DMS 273 treated with DMSO at 0.1 percent for 48 hours (cell line): ENCODE results near the gene CFAP161.
"Not testable (repeated sequence)": the region's sequence is repeated elsewhere in the genome, so short reads cannot be mapped to it uniquely, and the experiment has no call there.

Source experiments
- DNase-seq: peaks from one replicate; lab custom pipeline; 2025; lab: John Stamatoyannopoulos, UW

The CFAP161 gene

GRCh38 chr15:81107889-81108288, 26.2 kb upstream of the CFAP161 start:
- DNase-seq, result no peak

- no peak for DNase-seq
Observed at GRCh38 chr15:81108427-81108826, 25.6 kb upstream of the CFAP161 start.

DNA sequence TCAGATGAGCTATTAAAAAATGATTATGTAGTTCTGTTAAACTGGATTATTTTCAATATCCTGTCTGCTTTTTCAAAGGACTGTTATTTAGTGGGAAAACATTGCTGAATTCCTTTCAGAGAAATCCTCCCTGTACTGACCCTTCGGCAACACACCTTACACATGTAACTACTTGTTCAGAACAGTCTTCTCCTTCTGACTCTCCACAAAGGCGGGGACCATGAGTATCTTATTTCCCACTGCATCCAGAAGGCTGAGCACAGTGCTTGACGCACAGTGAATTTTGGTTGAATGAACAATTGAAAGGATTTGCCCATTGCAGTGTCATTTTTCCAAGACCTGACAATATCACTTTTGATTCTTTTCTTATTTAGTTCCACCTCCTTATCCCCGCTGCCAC, 23.1 kb upstream of the CFAP161 start:
- no peak for DNase-seq

- DNase-seq, result no peak
Observed at GRCh38 chr15:81111510-81112470, 22.3 kb upstream of the CFAP161 start.

GRCh38 chr15:81113204-81113657, 20.8 kb upstream of the CFAP161 start:
- no peak for DNase-seq

- no peak for DNase-seq
Observed at GRCh38 chr15:81113861-81114291, 20.2 kb upstream of the CFAP161 start.

DNA sequence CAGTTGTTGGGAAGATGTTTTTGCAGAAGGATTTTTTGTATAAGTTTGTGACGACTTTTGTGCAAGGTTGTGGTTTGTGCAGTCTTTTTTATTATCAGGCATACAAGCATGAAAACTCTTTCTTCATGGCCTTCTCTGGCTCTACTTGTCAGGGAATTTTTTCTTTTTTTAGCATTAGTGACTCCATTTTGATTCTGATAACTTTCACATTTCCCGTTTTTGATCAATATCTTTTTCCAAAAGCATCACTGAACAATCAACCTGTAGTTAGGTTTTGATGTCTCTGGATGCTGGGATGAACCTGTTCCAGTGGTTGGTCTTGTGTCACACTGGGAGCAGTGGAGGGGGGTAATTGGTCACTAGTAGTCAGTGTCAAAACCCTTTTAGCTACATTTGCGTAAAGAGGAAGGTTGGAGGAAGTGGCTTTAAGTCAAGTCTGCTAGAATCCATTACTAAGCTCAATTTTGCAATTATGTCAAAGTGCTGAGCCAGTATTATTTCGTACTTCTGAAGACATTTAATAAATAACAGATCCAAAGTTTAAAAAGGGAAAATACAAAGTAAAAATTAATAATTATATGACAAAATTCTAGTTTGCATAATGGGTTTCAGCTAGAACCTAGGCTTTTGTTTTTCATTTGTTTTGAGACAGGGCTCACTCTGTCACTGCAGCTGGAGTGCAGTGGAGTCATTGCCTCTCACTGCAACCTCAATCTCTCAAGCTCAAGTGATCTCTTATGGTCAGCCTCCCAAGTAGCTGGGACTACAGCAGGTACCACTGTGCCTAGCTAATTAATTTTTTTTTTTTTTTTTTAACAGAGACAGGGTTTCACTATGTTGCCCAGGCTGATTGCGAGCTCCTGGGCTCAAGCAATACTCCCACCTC, 18.8 kb upstream of the CFAP161 start:
- DNase-seq, result no peak

GRCh38 chr15:81117136-81117535, 16.9 kb upstream of the CFAP161 start:
- no peak for DNase-seq

- DNase-seq, result no peak
Observed at GRCh38 chr15:81117581-81117980, 16.5 kb upstream of the CFAP161 start.

GRCh38 chr15:81118361-81118760, 15.7 kb upstream of the CFAP161 start:
- no peak for DNase-seq

GRCh38 chr15:81120069-81120468, 14.0 kb upstream of the CFAP161 start:
- DNase-seq, result no peak

GRCh38 chr15:81126892-81127291, 7.2 kb upstream of the CFAP161 start:
- DNase-seq, result no peak

DNA sequence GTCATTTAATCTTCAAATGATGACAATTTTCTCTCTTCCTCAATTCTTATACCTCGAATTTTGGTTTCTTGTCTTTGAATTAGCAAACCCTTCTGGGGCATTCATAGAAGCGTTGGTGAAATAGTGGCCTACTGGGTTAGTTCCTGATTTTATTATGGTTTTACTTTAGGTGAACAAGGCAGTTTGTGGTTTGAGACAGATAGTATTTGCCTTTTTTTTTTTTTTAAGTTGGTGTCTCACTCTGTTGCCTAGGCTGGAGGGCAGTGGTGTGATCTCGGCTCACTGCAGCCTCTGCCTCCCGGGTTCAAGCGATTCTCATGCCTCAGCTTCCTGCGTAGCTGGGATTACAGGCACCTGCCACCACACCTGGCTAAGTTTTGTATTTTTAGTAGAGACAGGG, 7.4 kb downstream of the CFAP161 start:
- not testable (repeated sequence) for DNase-seq

DNA sequence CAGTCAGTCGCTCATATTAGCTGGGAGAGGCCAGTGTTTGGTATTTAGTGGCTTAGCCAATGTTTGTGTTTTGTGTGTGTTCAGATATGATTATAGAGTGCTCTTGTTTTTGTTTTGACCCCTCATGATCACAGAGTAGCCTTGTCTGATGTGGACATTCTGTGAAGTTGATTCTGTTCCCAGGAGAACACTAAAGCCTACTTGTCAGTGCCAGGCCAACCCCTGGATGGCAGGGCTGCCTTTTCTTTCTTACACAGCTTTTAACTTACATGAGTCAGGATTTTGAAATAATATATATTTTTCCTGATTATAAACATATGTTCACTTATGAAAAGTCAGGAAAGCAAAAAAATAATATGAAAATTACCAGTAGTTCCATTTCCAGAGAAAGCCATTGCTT, 11.9 kb downstream of the CFAP161 start:
- DNase-seq, result no peak

DNA sequence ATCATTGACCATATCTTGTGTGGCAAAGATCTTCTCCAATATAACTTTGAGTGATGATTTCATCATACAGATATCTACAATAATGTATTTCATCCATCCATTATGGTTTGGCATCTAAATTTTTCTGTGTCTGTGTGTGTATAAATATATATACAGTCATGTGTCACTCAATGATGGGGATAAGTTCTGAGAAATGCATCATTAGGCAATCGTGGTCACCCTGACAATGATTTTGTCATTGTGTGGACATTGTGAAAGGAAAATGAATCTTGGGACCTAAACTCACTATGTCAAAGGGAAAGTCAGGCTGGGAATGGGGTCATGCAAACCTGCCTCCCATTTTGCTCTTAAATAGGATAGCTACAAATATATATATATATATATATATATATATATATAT, 12.4 kb downstream of the CFAP161 start:
- no peak for DNase-seq

DNA sequence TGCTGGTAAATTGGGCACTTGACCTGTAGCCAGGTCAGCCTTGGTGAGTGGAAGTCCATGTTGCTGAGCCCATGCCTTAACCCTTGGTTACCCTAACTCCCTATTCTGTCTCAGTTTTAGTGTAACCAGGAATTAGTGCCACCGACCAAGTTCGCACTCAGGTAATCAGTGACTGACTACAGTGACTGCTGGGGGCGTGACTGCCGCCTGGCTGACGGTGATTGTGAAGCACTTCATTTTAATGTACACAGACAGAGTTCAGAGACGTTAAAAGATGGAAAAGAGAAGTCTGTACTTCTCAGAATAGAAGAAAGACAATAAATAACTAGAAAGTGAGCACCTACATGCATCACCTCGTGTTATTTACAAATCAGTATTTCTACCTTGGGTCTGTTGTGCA, 17.3 kb downstream of the CFAP161 start:
- DNase-seq, result no peak

DNA sequence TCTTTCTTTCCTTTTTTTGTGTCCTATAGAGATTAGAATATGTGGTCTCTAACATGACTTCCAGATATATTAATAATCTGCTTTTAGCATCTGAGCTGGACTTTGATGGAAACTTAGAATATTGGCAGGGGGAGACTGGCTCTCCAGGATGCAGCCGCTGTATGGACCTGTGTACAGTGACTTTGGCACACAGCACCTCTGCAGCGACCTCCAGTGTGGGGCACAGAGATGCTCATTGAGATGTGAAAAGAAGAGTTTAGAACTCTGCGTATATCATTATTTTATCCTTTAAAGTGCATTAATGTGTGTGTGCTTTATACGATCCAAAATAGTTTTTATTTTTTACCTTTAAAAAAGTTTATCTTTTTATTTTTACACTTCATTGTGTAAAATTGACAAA, 18.3 kb downstream of the CFAP161 start:
- no peak for DNase-seq

GRCh38 chr15:81152799-81153198, 18.7 kb downstream of the CFAP161 start:
- DNase-seq, result no peak

DNA sequence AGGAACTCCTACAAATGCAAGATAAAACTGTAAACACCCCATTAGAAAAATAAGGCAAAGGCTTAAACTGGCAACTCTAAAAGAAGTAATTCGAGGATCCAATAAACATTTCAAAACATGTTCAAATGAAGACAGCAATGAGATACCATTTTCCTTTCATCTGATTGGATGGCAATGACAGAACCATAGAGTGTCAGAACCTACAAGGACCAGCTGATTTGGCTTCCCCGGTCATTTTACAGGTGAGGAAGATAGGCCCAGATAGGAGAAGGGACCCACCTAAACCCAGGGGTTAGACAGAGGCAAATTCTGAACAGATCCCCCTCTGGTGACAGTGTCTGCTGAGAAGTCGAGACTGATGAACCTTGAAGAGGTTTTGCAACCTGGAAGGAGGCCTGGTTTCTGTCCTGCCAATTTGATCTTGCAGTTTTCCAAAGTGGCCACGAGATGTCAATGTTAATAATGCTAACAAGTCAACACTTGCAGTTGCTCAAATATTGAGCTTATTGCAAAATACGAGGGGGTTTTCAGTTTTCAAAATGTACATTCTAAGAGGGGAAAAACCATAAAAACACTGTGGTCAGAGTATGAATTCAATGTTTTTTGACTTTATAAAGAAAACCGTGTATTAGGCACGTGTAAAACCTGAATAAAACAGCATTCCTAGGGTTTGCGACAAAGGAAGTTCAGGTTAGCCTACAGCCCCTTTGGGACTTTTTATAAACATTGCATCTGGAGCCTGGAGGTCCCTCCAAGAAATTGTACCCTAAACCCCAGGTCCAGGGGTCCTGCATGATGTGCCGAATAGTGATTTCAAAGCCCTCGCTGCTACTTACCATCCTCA, 21.5 kb downstream of the CFAP161 start:
- DNase-seq, result peak; percentile 4

DNA sequence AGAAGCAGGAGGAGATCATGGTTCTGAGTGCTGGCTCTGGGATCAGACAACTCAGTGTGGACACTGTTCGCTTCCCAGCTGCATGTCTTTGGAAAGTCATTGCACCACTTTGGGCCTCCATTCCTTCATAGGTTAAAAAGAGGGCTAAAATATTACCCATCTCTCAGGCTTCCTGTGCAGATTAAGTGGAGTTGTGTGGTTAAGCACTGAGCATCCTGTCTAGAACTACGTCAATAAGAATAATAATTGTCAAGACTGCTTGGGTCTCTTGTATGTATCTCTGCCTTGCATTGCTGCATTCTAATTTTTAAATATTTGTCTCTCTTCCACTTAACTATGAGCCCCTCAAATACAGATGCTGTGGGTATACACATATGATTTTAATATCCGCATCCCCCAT, 22.3 kb downstream of the CFAP161 start:
- DNase-seq, result no peak

- DNase-seq, result no peak
Observed at GRCh38 chr15:81157195-81157938, 23.3 kb downstream of the CFAP161 start.
